H1 (cell line): ENCODE measurements around the gene ACBD4. TPM values are rescaled to one million over a fixed set of nuclear protein-coding genes. Genes with fewer than 3 reads are reported as not detected.

Experiments
- CTCF ChIA-PET: fragments of 300-600 bp; sonication (Branson Sonifier 250); formaldehyde crosslinking; loops from one replicate; lab custom pipeline; 2021; ENCODE audit not compliant: partially characterized antibody; lab: Charles Lee
- POLR2A ChIA-PET: fragments of 300-600 bp; sonication (Branson Sonifier 250); formaldehyde crosslinking; loops from one replicate; lab custom pipeline; 2021; ENCODE audit warnings: inconsistent platforms; ENCODE audit not compliant: partially characterized antibody; lab: Charles Lee
- DNase-seq, 2 experiments: peaks; one replicate each; pipeline versions ENCODE4 v3.0.0 to v3.0.0-alpha.2; 2010 to 2022; ENCODE audit warnings: low spot score in 2 of 2, low read depth in 1 of 2, mixed read lengths in 1 of 2
- FAIRE-seq: peaks from 2 replicates; lab custom pipeline; 2011; peaks lifted over from hg19 to GRCh38; lab: Jason Lieb, UNC
- H2AFZ ChIP-seq: 2 replicates; pipeline ENCODE4 v1.8.1; 2012; ENCODE audit warnings: low read length, inconsistent platforms
- H2AK5ac ChIP-seq: 2 replicates; pipeline ENCODE4 v1.6.1; 2013; ENCODE audit warnings: low read depth, low read length
- H2BK120ac ChIP-seq: replicated peaks from 2 replicates; pipeline ENCODE3; 2013; ENCODE audit warnings: low read depth, low read length, inconsistent platforms
- H2BK12ac ChIP-seq: 2 replicates; pipeline ENCODE4 v1.6.1; 2013; ENCODE audit warnings: low read depth, low read length
- H2BK15ac ChIP-seq: 2 replicates; pipeline ENCODE4 v1.6.1; 2013; ENCODE audit warnings: low read length
- H2BK20ac ChIP-seq: 2 replicates; pipeline ENCODE4 v1.6.1; 2013; ENCODE audit warnings: low read length
- H2BK5ac ChIP-seq: 2 replicates; pipeline ENCODE4 v1.6.1; 2013; ENCODE audit warnings: low read depth, low read length
- H3K14ac ChIP-seq: 2 replicates; pipeline ENCODE4 v1.6.1; 2013; ENCODE audit warnings: inconsistent platforms; ENCODE audit not compliant: insufficient read length
- H3K18ac ChIP-seq: 2 replicates; pipeline ENCODE4 v1.6.1; 2013; ENCODE audit warnings: low read length; ENCODE audit errors: extremely low read depth
- H3K23ac ChIP-seq: 2 replicates; pipeline ENCODE4 v1.6.1; 2013; ENCODE audit warnings: inconsistent platforms; ENCODE audit not compliant: insufficient read length
- H3K23me2 ChIP-seq: 2 replicates; pipeline ENCODE4 v1.6.1; 2013; ENCODE audit warnings: low read depth, low read length
- H3K27ac ChIP-seq: 2 replicates; pipeline ENCODE4 v1.6.1; 2011; ENCODE audit warnings: low read depth, low read length, inconsistent platforms
- H3K27me3 ChIP-seq, 4 experiments: replicated peaks in 1 of 4; 1 replicate in 1 of 4; 2 replicates in 3 of 4; pipeline versions ENCODE4 v1.6.1 to v1.8.1; 2011 to 2013; ENCODE audit warnings: low read length in 3 of 4, mild to moderate bottlenecking in 3 of 4, inconsistent platforms in 2 of 4, mixed read lengths in 2 of 4, moderate library complexity in 1 of 4; ENCODE audit not compliant: control insufficient read depth in 3 of 4, insufficient read depth in 3 of 4; ENCODE audit errors: extremely low read depth in 1 of 4
- H3K36me3 ChIP-seq, 4 experiments: 2 replicates each; pipeline versions ENCODE4 v1.6.1 to v1.8.1; 2011 to 2013; ENCODE audit warnings: mild to moderate bottlenecking in 4 of 4, low read length in 3 of 4, moderate library complexity in 2 of 4, control low read depth in 1 of 4, inconsistent platforms in 1 of 4; ENCODE audit not compliant: insufficient read depth in 4 of 4, control insufficient read depth in 2 of 4
- H3K4ac ChIP-seq: replicated peaks from 2 replicates; pipeline ENCODE3; 2013; ENCODE audit warnings: low read length, low read depth, mixed read lengths, inconsistent platforms; ENCODE audit not compliant: insufficient read length
- H3K4me1 ChIP-seq, 4 experiments: replicated peaks in 1 of 4; 1 replicate in 1 of 4; 2 replicates in 3 of 4; pipeline versions ENCODE4 v1.6.1 to v1.8.1; 2011 to 2013; ENCODE audit warnings: low read length in 3 of 4, inconsistent platforms in 2 of 4, mixed read lengths in 1 of 4; ENCODE audit not compliant: insufficient read depth in 4 of 4, control insufficient read depth in 3 of 4
- H3K4me2 ChIP-seq, 2 experiments: 2 replicates each; pipeline versions ENCODE4 v1.6.1 to v1.8.1; 2011 to 2013; ENCODE audit warnings: low read depth in 2 of 2, low read length in 2 of 2, control low read depth in 1 of 2, inconsistent platforms in 1 of 2, mild to moderate bottlenecking in 1 of 2; ENCODE audit not compliant: insufficient read depth in 1 of 2
- H3K4me3 ChIP-seq, 4 experiments: fragments of 200-600, 300-600 bp in 1 of 4; sonication (generic), shearing (Covaris generic), sonication (Bioruptor Twin) in 1 of 4; 2 replicates each; pipeline versions ENCODE4 v1.5.1 to v1.8.1; 2011 to 2016; ENCODE audit warnings: low read length in 4 of 4, low read depth in 3 of 4, control low read depth in 2 of 4, inconsistent platforms in 2 of 4, mild to moderate bottlenecking in 2 of 4, mixed read lengths in 1 of 4, moderate library complexity in 1 of 4; ENCODE audit not compliant: insufficient read depth in 2 of 4; ENCODE audit errors: extremely low read depth in 1 of 4
- H3K56ac ChIP-seq: replicated peaks from 2 replicates; pipeline ENCODE3; 2013; ENCODE audit warnings: low read depth, mild to moderate bottlenecking, mixed read lengths, low read length, inconsistent platforms; ENCODE audit not compliant: insufficient read length
- H3K79me1 ChIP-seq: 2 replicates; pipeline ENCODE4 v1.6.1; 2013; ENCODE audit warnings: low read depth, low read length, control low read depth
- H3K79me2 ChIP-seq, 2 experiments: 2 replicates each; pipeline versions ENCODE4 v1.6.1 to v1.8.1; 2012 to 2013; ENCODE audit warnings: low read length in 2 of 2, mild to moderate bottlenecking in 2 of 2, inconsistent platforms in 1 of 2; ENCODE audit not compliant: insufficient read depth in 2 of 2, control insufficient read depth in 1 of 2
- H3K9ac ChIP-seq, 4 experiments: replicated peaks in 1 of 4; 1 replicate in 1 of 4; 2 replicates in 3 of 4; pipeline versions ENCODE4 v1.6.1 to v1.8.1; 2011 to 2013; ENCODE audit warnings: low read depth in 3 of 4, low read length in 3 of 4, control low read depth in 2 of 4, mild to moderate bottlenecking in 2 of 4, moderate library complexity in 2 of 4, inconsistent platforms in 1 of 4; ENCODE audit errors: extremely low read depth in 1 of 4
- H3K9me3 ChIP-seq, 2 experiments: 2 replicates each; pipeline versions ENCODE4 v1.6.1 to v1.8.1; 2012 to 2013; ENCODE audit warnings: mild to moderate bottlenecking in 2 of 2, moderate library complexity in 2 of 2, control low read depth in 1 of 2, inconsistent platforms in 1 of 2, low read depth in 1 of 2, low read length in 1 of 2, mixed read lengths in 1 of 2; ENCODE audit not compliant: insufficient read depth in 2 of 2
- H4K20me1 ChIP-seq, 2 experiments: replicated peaks in 1 of 2; 2 replicates each; pipeline versions ENCODE3 to v1.8.1; 2011 to 2013; ENCODE audit warnings: inconsistent platforms in 2 of 2, low read length in 2 of 2, mild to moderate bottlenecking in 1 of 2; ENCODE audit not compliant: insufficient read depth in 2 of 2, control insufficient read depth in 1 of 2
- H4K5ac ChIP-seq: 2 replicates; pipeline ENCODE4 v1.6.1; 2013; ENCODE audit warnings: low read length, low read depth, mixed read lengths, inconsistent platforms; ENCODE audit not compliant: insufficient read length
- H4K8ac ChIP-seq: 2 replicates; pipeline ENCODE4 v1.8.0; 2013; ENCODE audit warnings: mild to moderate bottlenecking, moderate library complexity, low read length, inconsistent platforms; ENCODE audit not compliant: insufficient read depth; ENCODE audit errors: extremely low read depth
- H4K91ac ChIP-seq: replicated peaks from 2 replicates; pipeline ENCODE3; 2013; ENCODE audit warnings: low read length, mixed read lengths, inconsistent platforms; ENCODE audit not compliant: insufficient read length
- CEBPB ChIP-seq: IDR thresholded peaks from 2 replicates; pipeline ENCODE4 v1.6.1; 2012; ENCODE audit warnings: low read depth, low read length
- CTCF ChIP-seq, 3 experiments: IDR thresholded peaks; 1 replicate in 2 of 3; 2 replicates in 1 of 3; pipeline versions ENCODE4 v1.5.1 to v1.6.1; 2011; ENCODE audit warnings: low read length in 3 of 3, mild to moderate bottlenecking in 3 of 3, inconsistent platforms in 2 of 3, low read depth in 1 of 3, moderate library complexity in 1 of 3; ENCODE audit not compliant: insufficient read depth in 1 of 3; ENCODE audit errors: control extremely low read depth in 1 of 3
- EGR1 ChIP-seq: IDR thresholded peaks from 2 replicates; pipeline ENCODE4 v1.6.1; 2011; ENCODE audit warnings: low read depth, low read length, borderline replicate concordance
- NANOG ChIP-seq: IDR thresholded peaks from 2 replicates; pipeline ENCODE4 v1.6.1; 2011; ENCODE audit warnings: low read length, low read depth, mild to moderate bottlenecking, inconsistent platforms; ENCODE audit not compliant: insufficient read depth, poor library complexity, severe bottlenecking
- WGBS, 2 experiments: shearing (Covaris generic) in 1 of 2; methylation state at CpG; one replicate each; pipeline versions ENCODE4 v1.1.6 to v1.1.7; 2013 to 2015; ENCODE audit warnings: low lambda C conversion rate in 2 of 2, mixed read lengths in 2 of 2, inconsistent platforms in 1 of 2, low coverage in 1 of 2, missing lambda C conversion rate in 1 of 2; ENCODE audit not compliant: insufficient replicate concordance in 2 of 2, insufficient coverage in 1 of 2, insufficient read length in 1 of 2; ENCODE audit errors: extremely low coverage in 1 of 2, missing lambda C conversion rate in 1 of 2; 5-methylcytosine and 5-hydroxymethylcytosine counted together
- polyA plus RNA-seq, 7 experiments: library from polyadenylated mRNA; depleted of rRNA in 3 of 7; stranded (reverse) in 5 of 7; unstranded in 2 of 7; fragments of >200 nt in 5 of 7; fragments of 200-250 nt in 2 of 7; gene quantifications; 1 replicate in 5 of 7; 2 replicates in 1 of 7; 4 replicates in 1 of 7; pipeline versions ENCODE4 v1.2.1 to v1.2.3, GENCODE V29; 2011 to 2013; ENCODE audit warnings: missing spikeins in 2 of 7, mixed read lengths in 2 of 7
- total RNA-seq: library from RNA; stranded (reverse); fragmentation: NEBNext Ultra II Directional; extraction: Animal tissue kit (Norgen Biotek cat#: 25700); gene quantifications from 2 replicates; pipeline ENCODE4 v1.2.1, GENCODE V29; 2021

ACBD4 gene
- total and polyA plus RNA-seq, 2 of the 8 experiments (the other 6 are each of a cell fraction or from before 2014, with no cell fraction given), result 7.3 to 10.7 TPM

DNA sequence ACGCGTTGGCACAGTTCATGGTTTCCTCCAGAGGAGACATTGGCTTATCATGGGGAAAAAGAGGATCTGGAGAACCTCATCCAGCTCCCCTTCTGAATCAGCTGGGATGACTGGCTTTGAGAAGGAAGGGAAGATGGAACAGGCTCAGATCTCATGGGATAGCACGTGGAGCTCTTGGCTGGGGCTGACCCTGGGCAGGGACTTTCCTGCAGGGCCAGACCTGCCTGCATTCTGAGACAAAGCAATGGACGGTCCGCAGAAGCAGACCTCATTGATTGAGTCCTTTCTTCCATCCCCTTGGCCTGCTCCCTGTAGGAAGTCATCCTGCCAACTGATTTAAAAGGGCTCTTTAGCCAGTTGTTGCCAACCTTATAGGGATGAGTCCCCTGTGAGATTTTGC lies 29.4 kb upstream of the ACBD4 start:
- no peaks in the 10 kb centered on the region for H3K23me2 ChIP-seq
- H2AK5ac ChIP-seq, result no peak overlapping the region
- no peaks in the 10 kb centered on the region for H3K9me3 ChIP-seq
- no peak overlapping the region for H4K91ac ChIP-seq
- no peak overlapping the region for H2BK20ac ChIP-seq
- H3K27ac ChIP-seq, result no peak overlapping the region
- H3K9ac ChIP-seq, result no peak overlapping the region
- H3K79me1 ChIP-seq, result no peaks in the 10 kb centered on the region; the same call in 1 of the 2 replicates
- H3K4me2 ChIP-seq, result no peak overlapping the region
- FAIRE-seq (no peak), DNase-seq (no peak)
- no peaks in the 10 kb centered on the region for H3K79me2 ChIP-seq
- no peak for TF ChIP-seq EGR1
- TF ChIP-seq CTCF (IDR thresholded peaks at IDR 0.05; ENCODE audit: control extremely low read depth in 1 of 3, insufficient read depth in 1 of 3, low read depth in 1 of 3, low read length in 3 of 3), result no peak
- TF ChIP-seq NANOG, result no peak
- no peak for TF ChIP-seq CEBPB
- H3K27me3 ChIP-seq, result no peaks in the 10 kb centered on the region
- POLR2A ChIA-PET, result interaction anchor here (0.9 to 2.0 kb wide), 4 partner anchors 8 to 13 kb away, joined by 3 to 5 read pairs (median 4); no protein-coding TSS in a partner anchor
- H2BK120ac ChIP-seq, result no peak overlapping the region
- CTCF ChIA-PET, result interaction anchor here (0.7 to 8.1 kb wide), 9 partner anchors 8 to 195 kb away, joined by 3 to 67 read pairs (median 6); partner anchors contain the start of gene ACBD4
- WGBS, 2 experiments, result 85% methylated on average over 5 of the region's 5 CpGs; no CpG with 5 or more reads in 1 of the 2 experiments
- no peak overlapping the region for H2BK15ac ChIP-seq
- H3K36me3 ChIP-seq, result peaks cover 44 to 74% (median 61%) of the 10 kb centered on the region in 4 experiments
- no peaks in the 10 kb centered on the region for H3K4me1 ChIP-seq
- H3K14ac ChIP-seq, result no peak overlapping the region
- H3K18ac ChIP-seq, result no peak overlapping the region
- H4K8ac ChIP-seq, result no peak overlapping the region; the same call in 1 of the 2 replicates
- no peak overlapping the region for H3K56ac ChIP-seq
- H3K4me3 ChIP-seq, result no peak overlapping the region
- H2BK5ac ChIP-seq, result no peak overlapping the region
- H3K23ac ChIP-seq, result no peak overlapping the region
- H4K5ac ChIP-seq, result no peak overlapping the region
- H2AFZ ChIP-seq, result no peak overlapping the region
- H3K4ac ChIP-seq, result no peak overlapping the region
- no peak overlapping the region for H2BK12ac ChIP-seq
- H4K20me1 ChIP-seq, result peaks cover 6 to 8% of the 10 kb centered on the region in 2 experiments
